ENCODE measurements around the gene MIEF2. TPM values are rescaled to one million over a fixed set of nuclear protein-coding genes. Genes with fewer than 3 reads are reported as not detected.
"Not testable (repeated sequence)": the region's sequence is repeated elsewhere in the genome, so short reads cannot be mapped to it uniquely, and the experiment has no call there.

Gene MIEF2
- total RNA-seq, 1 experiment from 2014 or later, result 29.6 TPM

- ChIA-PET POLR2A (ENCODE audit: unreplicated experiment) (no interaction called here), CTCF (no interaction called here)
- Histone ChIP-seq H3K27me3 (ENCODE audit: insufficient read depth, low read depth) (no peaks in the 10 kb centered on the region), H2AFZ (no peak overlapping the region), H3K4me1 (replicated peaks; ENCODE audit: insufficient read depth) (no peaks in the 10 kb centered on the region), H3K79me2 (ENCODE audit: low read depth) (no peaks in the 10 kb centered on the region), H3K36me3 (ENCODE audit: low read depth) (peaks cover 26% of the 10 kb centered on the region; the same call in 1 of the 2 replicates), H3F3A (ENCODE audit: insufficient read depth, low read depth) (no peaks in the 10 kb centered on the region), H3K27ac (no peak overlapping the region), H3K9me3 (ENCODE audit: insufficient read depth, low read depth) (no peaks in the 10 kb centered on the region), H3K4me2 (no peak overlapping the region), H3K4me3 (no peak overlapping the region), H3K9me2 (ENCODE audit: insufficient read depth) (no peaks in the 10 kb centered on the region), H4K20me1 (ENCODE audit: insufficient read depth) (no peaks in the 10 kb centered on the region)
- TF ChIP-seq, protein P1, sequence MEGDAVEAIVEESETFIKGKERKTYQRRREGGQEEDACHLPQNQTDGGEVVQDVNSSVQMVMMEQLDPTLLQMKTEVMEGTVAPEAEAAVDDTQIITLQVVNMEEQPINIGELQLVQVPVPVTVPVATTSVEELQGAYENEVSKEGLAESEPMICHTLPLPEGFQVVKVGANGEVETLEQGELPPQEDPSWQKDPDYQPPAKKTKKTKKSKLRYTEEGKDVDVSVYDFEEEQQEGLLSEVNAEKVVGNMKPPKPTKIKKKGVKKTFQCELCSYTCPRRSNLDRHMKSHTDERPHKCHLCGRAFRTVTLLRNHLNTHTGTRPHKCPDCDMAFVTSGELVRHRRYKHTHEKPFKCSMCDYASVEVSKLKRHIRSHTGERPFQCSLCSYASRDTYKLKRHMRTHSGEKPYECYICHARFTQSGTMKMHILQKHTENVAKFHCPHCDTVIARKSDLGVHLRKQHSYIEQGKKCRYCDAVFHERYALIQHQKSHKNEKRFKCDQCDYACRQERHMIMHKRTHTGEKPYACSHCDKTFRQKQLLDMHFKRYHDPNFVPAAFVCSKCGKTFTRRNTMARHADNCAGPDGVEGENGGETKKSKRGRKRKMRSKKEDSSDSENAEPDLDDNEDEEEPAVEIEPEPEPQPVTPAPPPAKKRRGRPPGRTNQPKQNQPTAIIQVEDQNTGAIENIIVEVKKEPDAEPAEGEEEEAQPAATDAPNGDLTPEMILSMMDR (conservative IDR thresholded peaks at IDR 0.05), result no peak
- no peak for TF ChIP-seq EZH2 (IDR thresholded peaks at IDR 0.05; ENCODE audit: low read depth)
- intact Hi-C loops (cut with micrococcal nuclease; ENCODE audit: unreplicated experiment), result no loop called here
- BruUV-seq (replicated peaks), result no TSS peak
- no peak for DNase-seq
Observed at GRCh38 chr17:18291718-18292540, 31.5 kb downstream of the MIEF2 start.

DNA sequence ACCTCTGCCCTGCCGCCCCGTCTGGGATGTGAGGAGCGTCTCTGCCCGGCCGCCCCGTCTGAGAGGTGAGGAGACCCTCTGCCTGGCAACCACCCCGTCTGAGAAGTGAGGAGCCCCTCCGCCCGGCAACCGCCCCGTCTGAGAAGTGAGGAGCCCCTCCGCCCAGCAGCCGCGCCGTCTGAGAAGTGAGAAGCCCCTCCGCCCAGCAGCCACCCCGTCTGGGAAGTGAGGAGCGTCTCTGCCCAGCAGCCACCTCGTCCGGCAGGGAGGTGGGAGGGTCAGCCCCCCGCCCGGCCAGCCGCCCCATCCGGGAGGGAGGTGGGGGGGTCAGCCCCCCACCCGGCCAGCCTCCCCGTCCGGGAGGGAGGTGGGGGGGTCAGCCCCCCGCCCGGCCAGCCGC is 37.6 kb downstream of the MIEF2 start:
- 0 out of 2 replicates have a peak, but pooled peaks cover 18% of the 10 kb centered on the region for H3K36me3 ChIP-seq (ENCODE audit: low read depth)
- H3K4me2 ChIP-seq; DNase-seq; H3K9me2 ChIP-seq (ENCODE audit: insufficient read depth); H3K27ac ChIP-seq; H2AFZ ChIP-seq; BruUV-seq (replicated peaks); CTCF ChIA-PET; POLR2A ChIA-PET (ENCODE audit: unreplicated experiment); intact Hi-C loops (cut with micrococcal nuclease; ENCODE audit: unreplicated experiment); H3K4me3 ChIP-seq; H4K20me1 ChIP-seq (ENCODE audit: insufficient read depth); H3K4me1 ChIP-seq (replicated peaks; ENCODE audit: insufficient read depth); H3K9me3 ChIP-seq (ENCODE audit: insufficient read depth, low read depth); H3K27me3 ChIP-seq (ENCODE audit: insufficient read depth, low read depth); H3K79me2 ChIP-seq (ENCODE audit: low read depth); H3F3A ChIP-seq (ENCODE audit: insufficient read depth, low read depth): not testable (repeated sequence)

GRCh38 chr17:18300725-18301480 is 40.4 kb downstream of the MIEF2 start:
- no peak overlapping the region for H3K4me2 ChIP-seq
- H3K36me3 ChIP-seq (ENCODE audit: low read depth), result 0 out of 2 replicates have a peak, but pooled peaks cover 18% of the 10 kb centered on the region
- H3K79me2 ChIP-seq (ENCODE audit: low read depth), result no peaks in the 10 kb centered on the region
- H3K27me3 ChIP-seq (ENCODE audit: insufficient read depth, low read depth), result no peaks in the 10 kb centered on the region
- H4K20me1 ChIP-seq (ENCODE audit: insufficient read depth), result 0 out of 2 replicates have a peak, but pooled peaks cover 3% of the 10 kb centered on the region
- ChIA-PET CTCF (no interaction called here), POLR2A (ENCODE audit: unreplicated experiment) (no interaction called here)
- H3K27ac ChIP-seq, result no peak overlapping the region
- H3K9me3 ChIP-seq (ENCODE audit: insufficient read depth, low read depth), result no peaks in the 10 kb centered on the region
- H2AFZ ChIP-seq, result no peak overlapping the region
- no peaks in the 10 kb centered on the region for H3K4me1 ChIP-seq (replicated peaks; ENCODE audit: insufficient read depth)
- no peak overlapping the region for H3K4me3 ChIP-seq
- intact Hi-C loops (cut with micrococcal nuclease; ENCODE audit: unreplicated experiment), result no loop called here
- H3F3A ChIP-seq (ENCODE audit: insufficient read depth, low read depth), result peaks cover 8% of the 10 kb centered on the region; the same call in 1 of the 2 replicates
- BruUV-seq (replicated peaks), result no TSS peak
- no peaks in the 10 kb centered on the region for H3K9me2 ChIP-seq (ENCODE audit: insufficient read depth)
- no peak for TF ChIP-seq EZH2 (IDR thresholded peaks at IDR 0.05; ENCODE audit: low read depth)
- TF ChIP-seq, protein P1 (conservative IDR thresholded peaks at IDR 0.05), result no peak
- no peak for DNase-seq

- intact Hi-C loops (cut with micrococcal nuclease; ENCODE audit: unreplicated experiment); H2AFZ ChIP-seq; H3K27me3 ChIP-seq (ENCODE audit: insufficient read depth, low read depth); H4K20me1 ChIP-seq (ENCODE audit: insufficient read depth); BruUV-seq (replicated peaks); H3K9me2 ChIP-seq (ENCODE audit: insufficient read depth); DNase-seq; H3K4me2 ChIP-seq; CTCF ChIA-PET; H3K79me2 ChIP-seq (ENCODE audit: low read depth); H3K4me1 ChIP-seq (replicated peaks; ENCODE audit: insufficient read depth); POLR2A ChIA-PET (ENCODE audit: unreplicated experiment); H3K9me3 ChIP-seq (ENCODE audit: insufficient read depth, low read depth); H3F3A ChIP-seq (ENCODE audit: insufficient read depth, low read depth); H3K4me3 ChIP-seq; H3K27ac ChIP-seq: not testable (repeated sequence)
- H3K36me3 ChIP-seq (ENCODE audit: low read depth), result peaks cover 29% of the 10 kb centered on the region
Observed at GRCh38 chr17:18303206-18303605, 42.7 kb downstream of the MIEF2 start.
